PFSK-1 (cell line): Measurements from ENCODE around the gene TLR1.

Source experiments
- FOXP2 ChIP-seq: optimal IDR thresholded peaks from 2 replicates; pipeline ENCODE3; 2011; ENCODE audit warnings: borderline replicate concordance, control low read depth, inconsistent platforms; ENCODE audit not compliant: insufficient read depth; ENCODE audit errors: extremely low read length, extremely low read depth
- POLR2AphosphoS5 ChIP-seq: IDR thresholded peaks from 2 replicates; pipeline ENCODE4 v1.6.1; 2012; ENCODE audit warnings: low read depth, mild to moderate bottlenecking, control low read depth, low read length, moderate library complexity
- SIN3A ChIP-seq: IDR thresholded peaks from 2 replicates; pipeline ENCODE4 v1.6.1; 2012; ENCODE audit warnings: mild to moderate bottlenecking, low read length, moderate library complexity, borderline replicate concordance; ENCODE audit not compliant: insufficient read depth
- TAF1 ChIP-seq: IDR thresholded peaks from 2 replicates; pipeline ENCODE4 v1.6.1; 2012; ENCODE audit warnings: low read length, control low read depth, borderline replicate concordance; ENCODE audit not compliant: insufficient read depth
- TF ChIP-seq, protein P1 (sequence below), 2 experiments: IDR thresholded peaks; 2 replicates each; pipeline versions ENCODE4 v1.6.1 to v1.8.0; 2011 to 2012; ENCODE audit warnings: low read depth in 2 of 2, low read length in 2 of 2, control low read depth in 1 of 2, inconsistent platforms in 1 of 2, mild to moderate bottlenecking in 1 of 2, moderate library complexity in 1 of 2; ENCODE audit not compliant: insufficient read depth in 1 of 2

TLR1 gene

DNA sequence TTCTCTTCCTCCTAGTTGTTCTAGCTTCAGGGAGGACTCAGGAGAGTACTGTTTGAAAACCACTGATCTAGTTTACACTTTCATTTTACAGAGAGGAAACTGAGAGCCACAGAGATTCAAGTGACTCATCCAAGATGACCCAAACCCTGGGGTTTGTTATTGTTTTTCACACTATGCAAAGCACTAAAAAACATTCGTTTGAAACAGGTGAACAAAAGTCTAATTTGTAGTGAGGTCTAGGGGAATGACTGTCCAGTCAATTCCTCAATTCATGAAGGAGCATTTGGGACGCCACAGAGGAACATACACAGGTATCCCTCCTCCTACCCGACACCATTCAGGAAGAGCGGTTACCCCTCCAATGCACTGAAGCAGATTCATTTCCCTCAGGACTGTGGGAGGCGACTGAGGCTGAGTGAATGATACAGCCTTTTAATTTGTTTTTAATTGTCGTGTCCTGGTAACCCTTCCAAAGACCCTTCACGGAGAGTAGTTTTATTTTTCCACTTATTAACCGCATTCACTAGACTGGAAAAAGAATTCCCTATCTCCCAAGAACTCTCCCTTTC lies 52.1 kb downstream of the TLR1 start:
- TF ChIP-seq, protein P1, sequence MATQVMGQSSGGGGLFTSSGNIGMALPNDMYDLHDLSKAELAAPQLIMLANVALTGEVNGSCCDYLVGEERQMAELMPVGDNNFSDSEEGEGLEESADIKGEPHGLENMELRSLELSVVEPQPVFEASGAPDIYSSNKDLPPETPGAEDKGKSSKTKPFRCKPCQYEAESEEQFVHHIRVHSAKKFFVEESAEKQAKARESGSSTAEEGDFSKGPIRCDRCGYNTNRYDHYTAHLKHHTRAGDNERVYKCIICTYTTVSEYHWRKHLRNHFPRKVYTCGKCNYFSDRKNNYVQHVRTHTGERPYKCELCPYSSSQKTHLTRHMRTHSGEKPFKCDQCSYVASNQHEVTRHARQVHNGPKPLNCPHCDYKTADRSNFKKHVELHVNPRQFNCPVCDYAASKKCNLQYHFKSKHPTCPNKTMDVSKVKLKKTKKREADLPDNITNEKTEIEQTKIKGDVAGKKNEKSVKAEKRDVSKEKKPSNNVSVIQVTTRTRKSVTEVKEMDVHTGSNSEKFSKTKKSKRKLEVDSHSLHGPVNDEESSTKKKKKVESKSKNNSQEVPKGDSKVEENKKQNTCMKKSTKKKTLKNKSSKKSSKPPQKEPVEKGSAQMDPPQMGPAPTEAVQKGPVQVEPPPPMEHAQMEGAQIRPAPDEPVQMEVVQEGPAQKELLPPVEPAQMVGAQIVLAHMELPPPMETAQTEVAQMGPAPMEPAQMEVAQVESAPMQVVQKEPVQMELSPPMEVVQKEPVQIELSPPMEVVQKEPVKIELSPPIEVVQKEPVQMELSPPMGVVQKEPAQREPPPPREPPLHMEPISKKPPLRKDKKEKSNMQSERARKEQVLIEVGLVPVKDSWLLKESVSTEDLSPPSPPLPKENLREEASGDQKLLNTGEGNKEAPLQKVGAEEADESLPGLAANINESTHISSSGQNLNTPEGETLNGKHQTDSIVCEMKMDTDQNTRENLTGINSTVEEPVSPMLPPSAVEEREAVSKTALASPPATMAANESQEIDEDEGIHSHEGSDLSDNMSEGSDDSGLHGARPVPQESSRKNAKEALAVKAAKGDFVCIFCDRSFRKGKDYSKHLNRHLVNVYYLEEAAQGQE (IDR thresholded peaks at IDR 0.05; ENCODE audit: insufficient read depth in 1 of 2, low read depth in 2 of 2, low read length in 2 of 2), result no peak

DNA sequence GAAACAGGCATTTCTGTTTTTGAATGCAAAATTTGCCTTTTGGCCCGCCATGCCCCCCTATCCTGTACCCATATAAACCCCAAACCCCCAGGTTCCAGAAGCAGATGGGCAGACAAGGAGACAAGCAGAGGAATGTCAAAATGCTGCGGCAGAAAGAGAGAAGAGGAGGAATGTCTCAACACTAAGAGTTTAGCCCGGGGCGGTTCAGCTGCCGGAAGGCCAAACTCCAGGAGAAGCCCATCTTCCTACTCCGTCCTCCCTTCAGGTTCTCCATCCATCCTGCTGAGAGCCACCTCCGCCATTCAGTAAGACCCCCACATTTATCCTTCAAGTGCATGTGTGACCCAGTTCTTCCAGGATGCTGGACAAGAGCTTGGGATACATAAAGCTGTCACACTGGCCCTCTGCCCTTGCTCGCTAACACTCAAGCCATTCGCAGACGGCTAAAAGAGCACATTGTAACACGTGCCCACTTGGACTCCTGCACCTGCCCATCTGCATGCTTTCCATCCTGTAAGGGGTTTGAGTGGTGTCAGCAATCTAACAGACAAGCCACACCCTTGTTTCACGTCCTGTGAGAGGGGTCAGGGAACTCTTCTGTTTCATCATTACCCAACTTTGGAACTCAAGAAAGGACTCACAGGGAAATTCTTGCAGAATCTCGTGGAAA lies 53.1 kb downstream of the TLR1 start:
- TF ChIP-seq TAF1 (no peak), FOXP2 (no peak), SIN3A (no peak), POLR2AphosphoS5 (no peak)
- TF ChIP-seq, protein P1 (IDR thresholded peaks at IDR 0.05; ENCODE audit: insufficient read depth in 1 of 2, low read depth in 2 of 2, low read length in 2 of 2), result no peak

DNA sequence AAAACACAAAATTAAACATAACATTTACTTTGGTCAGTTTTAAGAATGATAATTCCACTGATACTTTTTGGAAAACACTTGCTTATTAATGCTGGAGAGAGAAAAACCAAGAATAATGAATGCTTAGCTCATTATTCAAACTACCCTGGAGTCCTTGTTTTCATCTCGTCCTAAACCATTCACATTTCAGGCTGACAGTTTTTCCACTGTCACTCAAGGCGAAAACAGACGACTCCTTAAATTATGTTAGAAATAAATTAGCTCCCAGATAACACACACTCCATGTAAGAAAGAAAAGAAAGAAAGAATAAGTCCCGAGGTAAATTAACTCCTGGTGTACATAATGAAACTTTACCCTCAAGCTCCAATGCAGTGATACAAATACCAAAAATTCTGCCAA lies 55.3 kb downstream of the TLR1 start:
- TF ChIP-seq TAF1 (no peak), SIN3A (no peak)

DNA sequence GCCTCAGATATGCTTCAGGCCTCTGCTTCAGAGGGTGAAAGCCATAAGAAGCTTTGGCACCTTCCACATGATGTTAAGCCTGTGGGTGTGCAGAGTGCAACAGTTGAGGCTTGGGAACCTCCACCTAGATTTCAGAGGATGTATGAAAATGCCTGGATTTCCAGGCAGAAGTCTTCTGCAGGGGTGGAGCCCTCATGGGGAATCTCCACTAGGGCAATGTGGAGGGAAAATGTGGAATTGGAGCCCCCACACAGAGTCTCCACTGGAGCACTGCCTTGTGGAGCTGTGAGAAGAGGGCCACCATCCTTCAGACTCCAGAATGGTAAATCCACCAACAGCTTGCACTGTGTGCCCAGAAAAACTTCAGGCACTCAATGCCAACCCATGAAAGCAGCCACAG lies 57.0 kb downstream of the TLR1 start:
- TF ChIP-seq TAF1, result no peak
- TF ChIP-seq SIN3A, result no peak
- no peak for TF ChIP-seq POLR2AphosphoS5
- TF ChIP-seq, protein P1 (IDR thresholded peaks at IDR 0.05; ENCODE audit: insufficient read depth in 1 of 2, low read depth in 2 of 2, low read length in 2 of 2), result no peak
- no peak for TF ChIP-seq FOXP2
